Upper lobe of left lung (tissue), 4 donors: Measurements from ENCODE around the gene NQO1.

Experiments used
- CTCF ChIP-seq, 6 experiments: fragments of 450-650 bp in 4 of 6; fragments of 200-600 bp in 2 of 6; sonication (generic) in 2 of 6; IDR thresholded peaks; one replicate each; pipeline ENCODE4 v1.5.1; 2016 to 2019; ENCODE audit warnings: antibody characterized with exemption in 6 of 6
- EP300 ChIP-seq, 4 donors: sonication (generic); formaldehyde crosslinking; IDR thresholded peaks; one replicate each; pipeline ENCODE4 v1.5.1; 2017; ENCODE audit warnings: antibody characterized with exemption in 4 of 4, control low read depth in 2 of 4
- POLR2A ChIP-seq, 4 donors: fragments of 450-650 bp; IDR thresholded peaks; one replicate each; pipeline ENCODE4 v1.5.1; 2016 to 2017; ENCODE audit warnings: antibody characterized with exemption in 4 of 4, mild to moderate bottlenecking in 2 of 4
- POLR2AphosphoS5 ChIP-seq, 2 donors: sonication (generic); formaldehyde crosslinking; IDR thresholded peaks; one replicate each; pipeline ENCODE4 v1.5.1; 2017; ENCODE audit warnings: antibody characterized with exemption in 2 of 2

DNA sequence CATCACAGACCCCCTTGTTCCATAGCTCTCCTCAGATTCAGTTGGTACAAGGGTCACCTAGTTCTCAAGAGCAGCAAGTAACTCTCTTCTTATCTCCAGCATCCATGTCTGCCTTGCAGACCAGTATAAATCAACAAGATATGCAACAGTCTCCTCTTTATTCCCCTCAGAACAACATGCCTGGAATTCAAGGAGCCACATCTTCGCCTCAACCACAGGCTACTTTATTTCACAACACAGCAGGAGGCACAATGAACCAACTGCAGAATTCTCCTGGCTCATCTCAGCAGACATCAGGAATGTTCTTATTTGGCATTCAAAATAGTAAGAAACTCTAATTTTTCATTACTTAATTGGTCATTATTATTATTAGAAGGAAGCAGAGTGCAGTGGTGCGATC lies 32.4 kb downstream of the NQO1 start:
- TF ChIP-seq CTCF (IDR thresholded peaks at IDR 0.05) (no peak), EP300 (IDR thresholded peaks at IDR 0.05) (no peak), POLR2A (IDR thresholded peaks at IDR 0.05) (no peak), POLR2AphosphoS5 (IDR thresholded peaks at IDR 0.05) (no peak)
